HuH-7 (cell line): Measurements from ENCODE around the gene SRP9.
"Not testable (repeated sequence)": the region's sequence is repeated elsewhere in the genome, so short reads cannot be mapped to it uniquely, and the experiment has no call there.

Source experiments
- DNase-seq: peaks from one replicate; pipeline ENCODE4 v3.0.0; 2011; ENCODE audit warnings: low spot score

Gene SRP9

DNA sequence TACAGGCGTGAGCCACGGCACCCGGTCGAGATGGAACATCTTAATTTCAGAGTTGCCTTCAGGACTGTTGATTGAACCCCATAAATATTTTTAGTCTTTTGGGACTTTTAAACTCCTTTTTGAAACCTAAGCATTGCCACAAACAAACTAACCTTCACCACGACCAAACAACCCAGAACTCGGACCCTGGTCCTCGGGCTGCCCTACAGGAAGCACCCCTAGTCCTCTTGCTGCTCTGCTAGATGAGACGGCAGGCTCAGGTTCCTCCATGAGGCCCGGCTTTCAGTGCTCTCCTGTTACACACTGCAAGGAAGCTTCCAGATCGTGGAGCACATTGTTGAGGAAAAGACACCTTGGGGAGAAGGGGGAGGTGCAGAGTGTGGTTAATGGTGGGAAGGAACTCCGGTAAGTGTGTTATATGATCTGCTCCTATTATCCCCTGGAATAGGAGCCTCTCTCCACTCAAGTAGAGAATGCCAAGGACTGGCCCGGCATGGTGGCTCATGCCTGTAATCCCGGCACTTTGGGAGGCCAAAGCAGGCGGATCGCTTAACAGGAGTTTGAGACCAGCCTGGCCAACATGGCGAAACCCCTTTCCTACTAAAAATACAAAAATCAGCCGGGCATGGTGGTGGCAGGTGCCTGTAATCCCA, 38.0 kb downstream of the SRP9 start:
- no peak for DNase-seq

GRCh38 chr1:225816643-225817538, 39.3 kb downstream of the SRP9 start:
- DNase-seq: no peak

DNA sequence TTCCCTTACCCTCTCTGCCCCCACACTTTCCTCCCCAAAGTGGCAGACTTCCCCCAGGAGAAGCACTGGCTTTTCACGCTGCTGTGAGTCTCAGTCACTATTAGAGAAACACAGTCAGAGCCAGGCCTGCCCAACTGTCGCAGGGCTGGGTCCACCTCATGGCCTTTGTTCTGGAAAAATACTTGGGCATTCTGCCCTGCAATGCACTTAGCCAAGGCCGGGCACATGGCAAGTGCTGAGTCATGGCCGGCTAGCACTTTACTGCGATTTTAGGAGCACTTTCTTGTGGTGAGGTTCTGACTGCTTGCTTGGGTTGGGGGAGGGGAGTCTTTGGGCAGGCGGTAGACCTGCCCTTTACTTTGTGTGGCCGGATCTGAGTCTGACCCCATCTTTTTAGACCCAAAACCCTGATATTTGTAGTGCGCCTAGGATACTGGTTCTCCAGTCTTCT, 40.0 kb downstream of the SRP9 start:
- no peak for DNase-seq

GRCh38 chr1:225818229-225818628, 40.6 kb downstream of the SRP9 start:
- no peak for DNase-seq

GRCh38 chr1:225819346-225820192, 41.9 kb downstream of the SRP9 start:
- no peak for DNase-seq

DNA sequence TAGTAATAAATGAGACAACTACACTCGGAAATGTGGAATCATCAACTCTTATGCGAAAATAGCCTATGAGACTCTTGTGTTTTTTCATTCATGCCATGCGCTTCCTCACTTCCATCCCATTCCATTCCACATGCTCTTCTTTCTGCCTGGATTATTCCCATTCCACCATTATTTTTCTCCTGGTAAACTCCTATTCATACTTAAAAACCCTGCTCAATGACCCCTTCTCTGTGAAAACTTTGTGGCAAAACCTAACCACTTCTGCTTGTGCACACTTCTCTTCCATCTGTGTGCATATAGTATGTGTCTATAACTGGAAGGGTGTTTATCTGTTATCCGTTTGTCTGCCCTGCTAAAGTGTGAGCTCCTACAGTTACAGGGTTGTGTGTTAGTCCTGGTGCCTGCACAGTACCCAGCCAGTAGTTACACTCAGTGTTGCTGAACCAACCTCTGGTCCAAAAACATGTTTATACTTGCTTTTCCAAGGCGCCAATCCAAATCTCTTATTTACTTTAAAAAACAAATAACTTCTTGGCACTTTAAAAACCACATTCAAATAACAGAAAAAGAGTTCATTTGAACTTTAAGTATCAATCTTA, 43.0 kb downstream of the SRP9 start:
- DNase-seq: no peak

GRCh38 chr1:225822655-225823403, 45.2 kb downstream of the SRP9 start:
- no peak for DNase-seq

GRCh38 chr1:225823811-225824261, 46.2 kb downstream of the SRP9 start:
- DNase-seq: no peak

- DNase-seq: no peak
Measured at GRCh38 chr1:225824533-225824941, 46.9 kb downstream of the SRP9 start.

GRCh38 chr1:225825078-225825477, 47.5 kb downstream of the SRP9 start:
- peak; percentile 64 for DNase-seq

- DNase-seq: no peak
Measured at GRCh38 chr1:225825607-225826007, 48.0 kb downstream of the SRP9 start.

- no peak for DNase-seq
Measured at GRCh38 chr1:225827076-225827475, 49.5 kb downstream of the SRP9 start.

DNA sequence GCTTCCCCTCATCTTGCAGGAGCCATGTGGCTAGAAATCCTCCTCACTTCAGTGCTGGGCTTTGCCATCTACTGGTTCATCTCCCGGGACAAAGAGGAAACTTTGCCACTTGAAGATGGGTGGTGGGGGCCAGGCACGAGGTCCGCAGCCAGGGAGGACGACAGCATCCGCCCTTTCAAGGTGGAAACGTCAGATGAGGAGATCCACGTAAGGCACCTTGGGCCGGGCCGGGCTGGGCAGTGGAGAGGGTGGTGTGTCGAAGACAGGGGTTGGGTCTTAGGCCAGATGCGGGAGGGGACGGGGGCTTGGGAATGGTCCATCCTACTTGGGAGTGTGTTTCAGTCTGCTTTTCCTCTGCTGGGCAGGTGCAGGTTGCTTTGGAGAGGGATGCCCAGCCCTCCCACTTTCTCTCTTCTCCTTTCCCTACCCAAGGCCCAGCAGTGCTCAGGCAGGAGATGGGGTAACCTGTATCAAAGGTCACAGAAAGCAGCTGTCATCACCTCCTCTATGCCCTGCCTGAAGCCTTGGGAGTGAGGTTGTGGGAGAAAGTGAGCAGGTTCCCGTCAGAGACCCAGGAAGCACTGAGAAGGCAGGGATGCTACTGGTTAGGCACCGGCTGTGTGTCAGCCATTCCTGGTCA, 51.2 kb downstream of the SRP9 start:
- no peak for DNase-seq

DNA sequence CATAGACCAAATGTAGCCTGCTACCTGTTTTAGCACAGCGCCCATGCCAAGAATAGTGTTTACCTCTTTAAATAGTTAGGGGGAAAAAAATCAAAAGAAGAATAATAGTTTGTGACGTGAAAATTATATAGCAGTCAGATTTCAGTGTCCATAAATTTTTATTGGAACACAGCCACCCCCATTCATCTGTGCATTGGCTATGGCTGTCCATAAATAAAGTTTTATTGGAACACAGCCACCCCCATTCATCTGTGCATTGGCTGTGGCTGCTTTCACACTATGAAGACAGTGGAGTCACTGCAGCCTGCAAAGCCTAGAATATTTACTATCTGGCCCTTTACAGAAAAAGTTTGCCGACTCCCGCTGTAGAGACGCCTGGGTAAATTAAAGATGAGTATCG, 53.2 kb downstream of the SRP9 start:
- DNase-seq: no peak

DNA sequence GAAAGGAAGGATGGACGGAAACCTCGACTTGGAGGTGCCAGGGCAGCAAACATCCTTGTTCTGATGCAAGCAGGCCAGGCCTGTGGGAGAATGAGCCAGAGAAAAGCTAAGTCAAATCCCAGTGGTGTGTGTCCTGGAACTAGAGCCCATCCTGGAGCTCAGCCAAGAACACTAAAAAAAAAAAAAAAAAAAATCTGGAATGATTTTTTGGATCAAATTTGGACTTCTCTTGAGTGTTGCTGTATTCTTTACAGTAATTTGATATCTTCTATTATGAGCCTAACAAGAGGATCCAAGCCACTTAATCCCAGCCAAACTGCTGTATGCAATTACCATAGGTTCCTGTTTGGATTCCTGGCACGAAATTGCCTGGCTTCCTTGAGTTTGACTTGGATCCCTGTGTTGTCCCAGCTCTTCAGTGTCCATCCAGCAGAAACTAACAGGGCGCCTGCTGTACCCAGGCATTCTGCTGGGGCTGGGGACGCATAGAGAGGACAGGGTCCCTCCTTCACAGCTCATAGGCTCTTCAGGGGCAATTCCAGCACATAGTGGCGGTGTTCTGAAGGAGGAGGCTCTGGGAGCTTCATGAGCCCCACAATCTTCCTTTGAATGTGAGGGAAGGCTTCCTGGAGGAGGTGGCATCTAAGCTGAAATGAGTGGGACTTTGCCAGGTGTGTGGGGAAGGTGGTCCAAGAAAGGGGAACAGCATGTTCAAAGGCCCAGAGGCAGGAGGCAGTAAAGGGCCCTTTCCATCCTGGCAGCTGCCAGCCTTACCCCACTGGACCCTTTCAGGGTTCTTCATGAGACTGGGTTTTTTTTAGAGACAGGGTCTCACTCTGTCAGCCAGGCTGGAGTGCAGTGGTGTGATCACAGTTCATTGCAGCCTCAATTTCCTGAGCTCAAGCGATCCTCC, 57.0 kb downstream of the SRP9 start:
- DNase-seq: no peak

DNA sequence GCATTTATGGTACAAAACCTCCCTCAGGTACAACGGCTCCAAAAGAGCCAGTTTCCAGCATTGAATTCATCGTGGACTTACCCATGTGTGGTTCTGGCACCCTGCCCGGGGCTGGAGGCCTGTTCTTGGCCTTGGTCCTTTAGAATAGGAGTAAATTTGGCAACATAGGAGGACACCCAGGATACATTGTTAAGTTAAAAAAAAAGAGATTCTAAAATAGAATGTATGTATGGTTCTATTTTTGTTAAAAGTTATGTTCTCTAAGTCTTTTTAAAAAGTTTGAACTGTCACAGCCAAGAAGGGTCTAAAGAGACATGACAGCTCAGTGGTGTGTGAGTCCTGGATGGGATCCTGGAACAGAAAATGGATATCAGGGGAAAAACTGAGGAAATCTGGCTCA, 58.2 kb downstream of the SRP9 start:
- DNase-seq: no peak

DNA sequence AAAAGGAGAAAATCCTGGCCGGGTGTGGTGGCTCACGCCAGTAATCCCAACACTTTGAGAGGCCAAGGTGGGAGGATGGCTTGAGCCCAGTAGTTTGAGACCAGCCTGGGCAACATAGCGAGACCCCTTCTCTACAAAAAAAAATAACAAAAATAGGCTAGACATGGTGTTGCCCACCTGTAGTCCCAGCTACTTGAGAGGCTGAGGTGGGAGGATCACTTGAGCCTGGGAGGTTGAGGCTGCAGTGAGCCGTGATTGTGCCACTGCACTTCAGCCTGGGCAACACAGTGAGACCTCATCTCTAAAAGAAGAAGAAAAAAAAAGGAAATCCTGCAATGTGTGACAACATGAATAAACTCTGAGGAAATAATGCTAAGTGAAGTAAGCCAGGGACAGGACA, 58.7 kb downstream of the SRP9 start:
- DNase-seq: not testable (repeated sequence)

GRCh38 chr1:225838793-225839192, 61.2 kb downstream of the SRP9 start:
- DNase-seq: no peak
